NCI-H187 (cell line): ENCODE results near the gene CALU.
A peak's percentile ranks its signal among the peaks of the same experiment; 100 is the strongest.

Source experiments
- DNase-seq, 2 experiments: peaks; one replicate each; lab custom pipeline; 2025; lab: John Stamatoyannopoulos, UW

Gene CALU

GRCh38 chr7:128811631-128812430, 72.7 kb downstream of the CALU start:
- peak in 1 of 2 experiments; percentile 29 for DNase-seq

- DNase-seq: peak in 1 of 2 experiments; percentile 27
Measured at GRCh38 chr7:128812514-128813168, 73.5 kb downstream of the CALU start.

- DNase-seq: no peak
Measured at GRCh38 chr7:128814499-128814898, 75.3 kb downstream of the CALU start.

- DNase-seq: no peak
Measured at GRCh38 chr7:128815289-128815942, 76.3 kb downstream of the CALU start.

- DNase-seq: no peak
Measured at GRCh38 chr7:128818694-128819093, 79.5 kb downstream of the CALU start.
